Fibroblast of lung (primary cell): Measurements from ENCODE around the gene ACER3. TPM values are rescaled to one million over a fixed set of nuclear protein-coding genes. Genes with fewer than 3 reads are reported as not detected.

Source experiments
- DNase-seq, 2 donors: peaks; one replicate each; pipeline versions ENCODE4 v3.0.0 to v3.0.0-alpha.2; 2010; ENCODE audit warnings: low read depth in 2 of 2
- H2AFZ ChIP-seq: 2 replicates; pipeline ENCODE4 v1.5.1; 2012; ENCODE audit warnings: low read length, control low read depth, inconsistent platforms
- H3K27ac ChIP-seq: 2 replicates; pipeline ENCODE4 v1.5.1; 2011; ENCODE audit warnings: low read length, control low read depth; ENCODE audit not compliant: insufficient read depth
- H3K27me3 ChIP-seq: 2 replicates; pipeline ENCODE4 v1.5.1; 2011; ENCODE audit warnings: mild to moderate bottlenecking, low read length; ENCODE audit not compliant: control insufficient read depth, insufficient read depth
- H3K36me3 ChIP-seq: 2 replicates; pipeline ENCODE4 v1.5.1; 2011; ENCODE audit warnings: low read length; ENCODE audit not compliant: control insufficient read depth, insufficient read depth
- H3K4me1 ChIP-seq: 2 replicates; pipeline ENCODE4 v1.5.1; 2011; ENCODE audit warnings: low read length; ENCODE audit not compliant: control insufficient read depth, insufficient read depth; ENCODE audit errors: extremely low read depth
- H3K4me2 ChIP-seq: 2 replicates; pipeline ENCODE4 v1.5.1; 2011; ENCODE audit warnings: low read length, control low read depth; ENCODE audit not compliant: insufficient read depth; ENCODE audit errors: extremely low read depth
- H3K4me3 ChIP-seq, 4 experiments: fragments of 200-600 bp in 1 of 4; sonication (generic) in 1 of 4; replicated peaks in 1 of 4; 2 replicates each; pipeline ENCODE4 v1.5.1; 2011 to 2016; ENCODE audit warnings: low read length in 4 of 4, low read depth in 3 of 4, mild to moderate bottlenecking in 3 of 4, control low read depth in 2 of 4, inconsistent platforms in 1 of 4, mixed read lengths in 1 of 4; ENCODE audit not compliant: insufficient read depth in 1 of 4; ENCODE audit errors: control extremely low read depth in 1 of 4
- H3K79me2 ChIP-seq: 2 replicates; pipeline ENCODE4 v1.5.1; 2012; ENCODE audit warnings: mild to moderate bottlenecking, low read length, inconsistent platforms; ENCODE audit not compliant: control insufficient read depth, insufficient read depth
- H3K9ac ChIP-seq: 2 replicates; pipeline ENCODE4 v1.5.1; 2011; ENCODE audit warnings: mild to moderate bottlenecking, low read length, control low read depth; ENCODE audit not compliant: insufficient read depth
- H3K9me3 ChIP-seq: 2 replicates; pipeline ENCODE4 v1.5.1; 2012; ENCODE audit warnings: low read depth, low read length; ENCODE audit not compliant: control insufficient read depth, insufficient read depth
- H4K20me1 ChIP-seq: 2 replicates; pipeline ENCODE4 v1.5.1; 2011; ENCODE audit warnings: low read length; ENCODE audit not compliant: control insufficient read depth, insufficient read depth; ENCODE audit errors: extremely low read depth
- CTCF ChIP-seq, 2 donors: IDR thresholded peaks in 1 of 2; conservative IDR thresholded peaks in 1 of 2; 1 replicate in 1 of 2; 2 replicates in 1 of 2; pipeline ENCODE4 v1.5.1; 2011 to 2012; ENCODE audit warnings: low read length in 2 of 2, control low read depth in 1 of 2, inconsistent platforms in 1 of 2, low read depth in 1 of 2, mild to moderate bottlenecking in 1 of 2
- EZH2 ChIP-seq: IDR thresholded peaks from 2 replicates; pipeline ENCODE4 v1.5.1; 2012; ENCODE audit warnings: low read length, control low read depth, mild to moderate bottlenecking; ENCODE audit errors: missing control alignments
- polyA plus RNA-seq, 2 donors: library from polyadenylated mRNA; depleted of rRNA in 1 of 2; stranded (reverse) in 1 of 2; unstranded in 1 of 2; fragments of >200 nt; gene quantifications; 2 replicates each; pipeline ENCODE4 v1.2.1, GENCODE V29; 2011 to 2012; ENCODE audit warnings: missing spikeins in 1 of 2
- total RNA-seq: library from RNA; depleted of rRNA; stranded (reverse); fragments of >200 nt; gene quantifications from 2 replicates; pipeline ENCODE4 v1.2.1, GENCODE V29; 2014

The ACER3 gene
- total and polyA plus RNA-seq, 2 donors (not counting 1 experiment from before 2014, with no cell fraction given), result 6.1 to 22.3 TPM

- DNase-seq, result no peak
- H3K4me1 ChIP-seq, result no peaks in the 10 kb centered on the region
- no peaks in the 10 kb centered on the region for H3K79me2 ChIP-seq
- no peak overlapping the region for H2AFZ ChIP-seq
- peaks cover 39% of the 10 kb centered on the region for H3K27me3 ChIP-seq
- no peak overlapping the region for H3K4me2 ChIP-seq
- TF ChIP-seq EZH2 (no peak), CTCF (conservative IDR thresholded peaks at IDR 0.05 in 1 of 2, IDR thresholded peaks at IDR 0.05 in 1 of 2; ENCODE audit: low read depth in 1 of 2, low read length in 2 of 2) (no peak)
- H3K36me3 ChIP-seq, result no peaks in the 10 kb centered on the region
- no peak overlapping the region for H3K4me3 ChIP-seq
- H4K20me1 ChIP-seq, result no peaks in the 10 kb centered on the region
- H3K9ac ChIP-seq, result no peak overlapping the region
- no peaks in the 10 kb centered on the region for H3K9me3 ChIP-seq
- H3K27ac ChIP-seq, result no peak overlapping the region
These were observed 22.7 kb upstream of the ACER3 start for GRCh38 chr11:76837696-76838677.

GRCh38 chr11:76838678-76839068, 22.0 kb upstream of the ACER3 start:
- H3K27me3 ChIP-seq, result peaks cover 36% of the 10 kb centered on the region
- no peak overlapping the region for H2AFZ ChIP-seq
- H4K20me1 ChIP-seq, result no peaks in the 10 kb centered on the region
- no peak overlapping the region for H3K9ac ChIP-seq
- H3K4me3 ChIP-seq, result no peak overlapping the region
- H3K4me1 ChIP-seq, result no peaks in the 10 kb centered on the region
- H3K9me3 ChIP-seq, result no peaks in the 10 kb centered on the region
- peak; percentile 48 for TF ChIP-seq EZH2
- TF ChIP-seq CTCF (conservative IDR thresholded peaks at IDR 0.05 in 1 of 2, IDR thresholded peaks at IDR 0.05 in 1 of 2; ENCODE audit: low read depth in 1 of 2, low read length in 2 of 2), result peak in 1 of 2 donors; percentile 49
- DNase-seq, result peak in 1 of 2 donors; percentile 31
- no peak overlapping the region for H3K4me2 ChIP-seq
- no peak overlapping the region for H3K27ac ChIP-seq
- no peaks in the 10 kb centered on the region for H3K36me3 ChIP-seq
- H3K79me2 ChIP-seq, result no peaks in the 10 kb centered on the region

- Histone ChIP-seq H3K79me2 (no peaks in the 10 kb centered on the region), H4K20me1 (no peaks in the 10 kb centered on the region), H3K4me2 (no peak overlapping the region), H3K27ac (no peak overlapping the region), H3K36me3 (no peaks in the 10 kb centered on the region), H3K9ac (no peak overlapping the region), H3K27me3 (peaks cover 36% of the 10 kb centered on the region), H3K4me3 (no peak overlapping the region), H3K9me3 (no peaks in the 10 kb centered on the region), H2AFZ (no peak overlapping the region), H3K4me1 (no peaks in the 10 kb centered on the region)
- DNase-seq, result no peak
- TF ChIP-seq CTCF (conservative IDR thresholded peaks at IDR 0.05 in 1 of 2, IDR thresholded peaks at IDR 0.05 in 1 of 2; ENCODE audit: low read depth in 1 of 2, low read length in 2 of 2) (no peak), EZH2 (no peak)
These were observed 21.4 kb upstream of the ACER3 start for GRCh38 chr11:76839311-76839710.
